Renal cortex interstitium (tissue), 11 donors: ENCODE measurements around the gene LSMEM2. TPM values are rescaled to one million over a fixed set of nuclear protein-coding genes. Genes with fewer than 3 reads are reported as not detected.

Experiments
- DNase-seq, 11 donors: peaks; one replicate each; pipeline ENCODE4 v3.0.0-alpha.2; 2013; ENCODE audit warnings: low read depth in 9 of 11, low spot score in 4 of 11; ENCODE audit errors: extremely low read depth in 1 of 11
- polyA plus RNA-seq, 3 donors: library from polyadenylated mRNA; unstranded; fragments of 120-200 nt; gene quantifications; one replicate each; pipeline ENCODE4 v1.2.1, GENCODE V29; 2013; ENCODE audit not compliant: insufficient read length in 3 of 3

LSMEM2 gene
- polyA plus RNA-seq, 3 donors: 0.33 to 0.95 (median 0.45) TPM

DNA sequence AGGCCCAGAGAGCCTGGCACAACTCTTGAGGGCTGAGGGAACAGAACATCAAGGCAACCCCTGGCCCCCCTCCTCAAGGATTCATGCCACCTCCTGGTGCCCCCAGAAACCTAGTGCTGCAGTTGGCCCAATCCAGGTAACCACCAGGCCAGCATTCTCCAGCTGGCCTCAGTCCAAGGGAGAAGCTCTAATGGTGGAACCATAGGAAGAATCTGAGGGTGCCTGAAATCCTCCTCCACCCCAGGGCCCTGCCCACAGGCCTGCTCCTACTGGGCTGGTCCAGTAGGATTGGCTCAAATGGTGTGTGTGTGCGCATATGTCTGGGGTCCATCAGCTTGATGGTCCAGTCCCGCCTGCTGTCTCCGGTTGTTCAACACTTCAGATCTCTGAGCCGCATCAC, 35.9 kb downstream of the LSMEM2 start:
- DNase-seq: no peak

- no peak for DNase-seq
Measured at GRCh38 chr3:50316657-50317242, 37.9 kb downstream of the LSMEM2 start.

- DNase-seq: no peak
Measured at GRCh38 chr3:50317300-50317699, 38.4 kb downstream of the LSMEM2 start.

- no peak for DNase-seq
Measured at GRCh38 chr3:50318163-50318562, 39.3 kb downstream of the LSMEM2 start.

- DNase-seq: no peak
Measured at GRCh38 chr3:50318615-50319014, 39.7 kb downstream of the LSMEM2 start.

DNA sequence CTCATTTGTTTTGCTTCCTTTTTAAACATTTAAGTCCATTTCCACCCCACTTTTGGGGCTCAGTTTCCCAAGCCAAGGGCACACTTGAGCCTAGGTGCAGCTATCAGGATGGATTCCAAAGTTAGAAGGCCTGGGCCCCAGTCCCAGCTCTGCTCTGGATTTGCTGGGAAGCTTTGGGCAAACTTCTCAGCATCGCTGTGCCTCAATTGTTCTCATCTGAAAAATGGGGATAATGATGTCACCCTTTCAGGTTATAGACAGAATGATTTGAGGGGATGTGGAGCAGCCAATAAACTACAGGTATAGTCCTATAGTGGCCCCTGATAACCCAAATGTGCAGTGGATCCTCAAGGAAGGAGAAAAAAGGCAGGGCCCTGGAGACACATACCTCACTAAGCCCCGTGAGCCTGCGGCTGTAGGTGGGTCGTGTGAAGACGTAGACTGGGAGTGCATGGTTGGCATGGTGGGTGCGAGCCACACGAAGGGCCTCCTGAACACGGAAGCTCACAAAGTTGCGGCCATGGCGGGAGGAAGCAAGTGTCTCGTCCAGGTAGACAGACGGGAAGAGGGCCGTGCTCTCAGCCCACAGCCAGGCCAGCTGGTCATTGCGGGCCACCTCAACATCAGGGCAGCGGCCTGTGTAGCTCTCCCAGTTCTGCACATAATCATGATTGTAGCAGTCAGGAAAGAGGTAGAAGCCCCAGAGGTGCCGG, 40.5 kb downstream of the LSMEM2 start:
- no peak for DNase-seq

GRCh38 chr3:50319894-50320625, 41.2 kb downstream of the LSMEM2 start:
- no peak for DNase-seq

DNA sequence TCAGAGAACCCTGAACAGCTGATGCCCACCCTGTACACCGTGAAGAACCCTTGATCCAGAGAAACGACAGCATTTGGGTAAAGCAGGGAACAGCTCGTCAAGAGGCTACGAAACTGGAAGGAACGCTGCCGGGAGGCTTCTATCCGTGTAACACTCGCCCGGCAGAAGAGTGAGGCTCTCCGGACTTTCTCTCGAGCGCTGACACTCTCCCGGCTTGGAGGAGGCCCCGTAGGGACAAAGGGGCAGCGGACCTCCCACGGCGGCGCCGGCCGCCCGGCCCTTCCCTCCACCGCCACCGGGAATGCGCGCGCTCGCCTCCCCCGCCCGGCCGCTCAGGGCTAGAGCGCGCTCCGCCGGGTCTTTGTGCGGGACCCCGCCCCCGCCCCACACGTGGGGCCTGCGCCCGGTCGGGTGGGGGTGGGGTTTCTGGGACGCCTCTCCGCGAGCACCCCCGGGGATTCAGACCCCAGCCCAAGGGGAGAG, 42.0 kb downstream of the LSMEM2 start:
- DNase-seq: peak in 6 of 11 donors; percentile 71 to 85 (median 80)

GRCh38 chr3:50321336-50322114, 42.6 kb downstream of the LSMEM2 start:
- peak; percentile 74 to 88 (median 85) for DNase-seq

DNA sequence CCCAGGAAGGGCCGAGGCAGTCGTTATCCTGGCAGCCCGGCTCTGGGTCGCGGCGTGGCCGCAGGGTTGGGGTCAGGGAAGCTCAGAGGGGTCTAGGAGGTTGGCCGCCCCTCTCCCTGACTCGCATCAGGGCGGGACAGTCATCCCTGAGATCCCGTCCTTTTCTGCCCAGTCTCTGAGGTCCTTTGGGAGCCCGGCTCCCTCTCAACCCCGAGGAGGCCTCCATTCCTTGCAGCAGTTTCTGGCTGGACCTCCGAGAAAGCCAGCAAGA, 43.2 kb downstream of the LSMEM2 start:
- no peak for DNase-seq

- DNase-seq: no peak
Measured at GRCh38 chr3:50322386-50323091, 43.7 kb downstream of the LSMEM2 start, which contains the start of gene HYAL2. TSS of gene HYAL2 (minus strand) at chr3:50322745. CDS start at chr3:50320489, 2,256 bp downstream.

- DNase-seq: no peak
Measured at GRCh38 chr3:50323092-50323600, 44.3 kb downstream of the LSMEM2 start.

GRCh38 chr3:50323614-50324199, 44.8 kb downstream of the LSMEM2 start:
- DNase-seq: no peak

GRCh38 chr3:50324351-50325112, 45.6 kb downstream of the LSMEM2 start:
- no peak for DNase-seq

GRCh38 chr3:50325113-50325480, 46.2 kb downstream of the LSMEM2 start:
- no peak for DNase-seq

DNA sequence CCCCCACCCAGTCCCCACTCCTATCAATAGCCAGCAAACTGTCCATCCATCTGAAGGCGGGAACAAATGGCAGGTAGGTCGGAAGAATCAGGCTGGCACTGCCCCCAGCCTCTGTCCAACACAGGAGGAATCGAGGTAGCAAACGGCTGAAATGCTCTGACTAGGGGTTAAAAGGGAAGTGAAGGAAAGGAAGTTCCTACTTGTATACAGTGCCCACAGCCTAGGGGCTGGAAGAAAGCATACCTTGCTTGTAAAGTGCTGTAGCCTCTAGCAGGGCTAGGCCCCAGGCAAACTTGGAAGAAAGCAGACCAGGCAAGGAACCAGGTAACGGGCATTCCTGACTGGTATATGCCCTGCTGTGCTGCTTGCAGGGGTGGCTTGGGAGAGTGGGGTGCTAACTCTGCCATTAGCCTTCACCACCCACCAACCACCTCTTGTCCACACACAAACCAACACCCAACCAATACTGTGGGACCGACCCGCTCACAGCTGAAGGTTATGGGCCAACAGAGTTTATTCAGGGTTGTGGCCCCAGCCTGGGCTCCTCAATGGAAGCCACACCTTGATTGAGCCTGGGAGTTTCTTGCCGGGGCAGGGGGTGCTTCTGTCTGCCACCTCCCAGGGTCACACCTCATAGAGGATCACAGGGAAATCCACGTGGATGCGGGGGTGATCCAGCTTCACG, 46.8 kb downstream of the LSMEM2 start:
- no peak for DNase-seq

GRCh38 chr3:50326182-50326541, 47.3 kb downstream of the LSMEM2 start:
- DNase-seq: no peak
